Left ventricle myocardium inferior (tissue), 1 donor: ENCODE results near the gene JARID2. TPM values are rescaled to one million over a fixed set of nuclear protein-coding genes. Genes with fewer than 3 reads are reported as not detected.

Experiments
- DNase-seq: peaks from one replicate; pipeline ENCODE4 v3.0.0-alpha.2; 2020
- H3K27ac ChIP-seq: fragments of 200-600 bp; replicated peaks from 2 replicates; pipeline ENCODE4 v1.8.0; 2021
- H3K27me3 ChIP-seq: fragments of 200-600 bp; 2 replicates; pipeline ENCODE4 v1.8.0; 2021; ENCODE audit warnings: low read depth
- H3K36me3 ChIP-seq: fragments of 200-600 bp; 2 replicates; pipeline ENCODE4 v1.8.0; 2021
- H3K4me1 ChIP-seq: fragments of 200-600 bp; 2 replicates; pipeline ENCODE4 v1.8.0; 2021
- H3K4me3 ChIP-seq: fragments of 200-600 bp; 2 replicates; pipeline ENCODE4 v1.8.0; 2021; ENCODE audit warnings: mild to moderate bottlenecking, moderate library complexity
- H3K9me3 ChIP-seq: fragments of 200-600 bp; replicated peaks from 2 replicates; pipeline ENCODE4 v1.8.0; 2021
- CTCF ChIP-seq: fragments of 200-600 bp; IDR thresholded peaks from 2 replicates; pipeline ENCODE4 v1.8.0; 2021; ENCODE audit warnings: antibody characterized with exemption, mild to moderate bottlenecking, borderline replicate concordance
- intact Hi-C: fragments of 100-400 bp; cut with micrococcal nuclease; formaldehyde crosslinking; loops from one replicate; pipeline ENCODE4 v1.11.0; 2022
- total RNA-seq: library from RNA; stranded (reverse); fragmentation: NEBNext Ultra II Directional; extraction: Animal tissue kit (Norgen Biotek cat#: 25700); gene quantifications from one replicate; pipeline ENCODE4 v1.2.1, GENCODE V29; 2021
- donor health status: DM: no; HTN: yes; CAD: no; lungs with severe emphysema.

JARID2 gene
- total RNA-seq, 1 donor from 2014 or later: 6.5 TPM

GRCh38 chr6:15426901-15427300 is 181.0 kb downstream of the JARID2 start:
- Histone ChIP-seq H3K27me3 (no peaks in the 10 kb centered on the region), H3K36me3 (no peaks in the 10 kb centered on the region), H3K4me1 (peaks cover 77% of the 10 kb centered on the region), H3K27ac (peak overlapping the region; percentile 9), H3K4me3 (no peak overlapping the region), H3K9me3 (no peaks in the 10 kb centered on the region)
- DNase-seq: no peak
- intact Hi-C loops: no loop called here
- no peak for TF ChIP-seq CTCF

- DNase-seq: no peak
- H3K4me1 ChIP-seq: peaks cover 77% of the 10 kb centered on the region
- TF ChIP-seq CTCF: no peak
- H3K9me3 ChIP-seq: no peaks in the 10 kb centered on the region
- peak overlapping the region; percentile 9 for H3K27ac ChIP-seq
- no peaks in the 10 kb centered on the region for H3K36me3 ChIP-seq
- H3K4me3 ChIP-seq: no peak overlapping the region
- H3K27me3 ChIP-seq: no peaks in the 10 kb centered on the region
- intact Hi-C loops: no loop called here
These were observed 181.6 kb downstream of the JARID2 start for GRCh38 chr6:15427331-15428070.

- intact Hi-C loops: no loop called here
- Histone ChIP-seq H3K27me3 (no peaks in the 10 kb centered on the region), H3K9me3 (peaks cover under 1% of the 10 kb centered on the region), H3K4me3 (no peak overlapping the region), H3K36me3 (no peaks in the 10 kb centered on the region), H3K27ac (no peak overlapping the region), H3K4me1 (peaks cover 82% of the 10 kb centered on the region)
- TF ChIP-seq CTCF: no peak
- no peak for DNase-seq
These were observed 183.6 kb downstream of the JARID2 start for GRCh38 chr6:15429141-15430110.

- peaks cover 83% of the 10 kb centered on the region for H3K4me1 ChIP-seq
- no peak overlapping the region for H3K4me3 ChIP-seq
- intact Hi-C loops: no loop called here
- no peak for TF ChIP-seq CTCF
- no peaks in the 10 kb centered on the region for H3K27me3 ChIP-seq
- DNase-seq: no peak
- H3K9me3 ChIP-seq: peaks cover 8% of the 10 kb centered on the region
- H3K27ac ChIP-seq: peak overlapping the region; percentile 62
- H3K36me3 ChIP-seq: no peaks in the 10 kb centered on the region
These were observed 184.3 kb downstream of the JARID2 start for GRCh38 chr6:15430186-15430585.

GRCh38 chr6:15430931-15431405 is 185.1 kb downstream of the JARID2 start:
- no peak for TF ChIP-seq CTCF
- Histone ChIP-seq H3K4me1 (peaks cover 88% of the 10 kb centered on the region), H3K9me3 (peaks cover 11% of the 10 kb centered on the region), H3K36me3 (no peaks in the 10 kb centered on the region), H3K27me3 (no peaks in the 10 kb centered on the region), H3K27ac (peak overlapping the region; percentile 62), H3K4me3 (no peak overlapping the region)
- no peak for DNase-seq
- intact Hi-C loops: no loop called here
